ENCODE results near the gene TSPAN31.

TSPAN31 gene

DNA sequence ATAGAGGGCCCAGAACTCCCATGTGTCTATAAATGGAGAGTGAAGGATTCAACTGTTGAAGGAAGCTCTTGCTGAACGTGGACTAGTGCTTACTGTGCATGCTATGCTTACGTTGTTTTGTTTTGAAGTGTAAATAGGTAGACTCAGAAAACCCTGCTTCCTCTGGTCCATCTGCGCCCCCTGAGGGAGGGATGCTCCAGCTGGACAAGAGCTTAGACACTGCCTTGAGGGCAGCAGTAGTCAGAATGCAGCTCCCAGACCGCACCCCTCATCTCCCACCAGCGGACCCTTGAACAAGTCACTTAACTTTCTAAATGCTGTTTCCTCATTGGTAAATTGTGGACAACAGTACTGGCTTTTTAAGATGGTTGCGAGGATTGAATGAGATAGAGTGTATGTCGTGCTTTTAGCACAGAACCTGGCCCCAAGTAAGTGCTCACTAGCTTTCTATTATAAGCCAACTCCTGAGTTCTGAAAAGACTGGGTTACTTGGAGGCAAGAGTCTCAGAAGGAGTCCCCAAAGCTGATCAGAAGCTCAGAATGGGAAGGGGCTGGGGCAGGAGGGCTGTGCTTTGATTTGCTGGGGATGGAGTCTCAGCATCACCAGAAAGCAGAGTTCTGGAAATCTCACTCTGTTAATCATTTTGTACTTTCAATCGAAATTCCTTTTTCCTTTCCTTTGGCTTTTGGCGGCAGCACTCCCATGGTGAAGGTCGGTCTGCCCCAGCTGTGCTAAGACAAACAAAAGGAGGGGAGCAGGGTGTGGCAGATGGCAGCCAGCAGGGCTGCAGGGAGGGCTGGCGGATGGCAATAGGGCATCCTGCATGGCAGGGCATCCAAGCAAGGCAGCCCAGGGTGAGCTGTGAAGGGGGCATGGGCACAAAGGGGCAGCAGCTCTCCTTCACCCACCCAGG, 21.9 kb upstream of the TSPAN31 start:
- DNase-seq, result no peak

DNA sequence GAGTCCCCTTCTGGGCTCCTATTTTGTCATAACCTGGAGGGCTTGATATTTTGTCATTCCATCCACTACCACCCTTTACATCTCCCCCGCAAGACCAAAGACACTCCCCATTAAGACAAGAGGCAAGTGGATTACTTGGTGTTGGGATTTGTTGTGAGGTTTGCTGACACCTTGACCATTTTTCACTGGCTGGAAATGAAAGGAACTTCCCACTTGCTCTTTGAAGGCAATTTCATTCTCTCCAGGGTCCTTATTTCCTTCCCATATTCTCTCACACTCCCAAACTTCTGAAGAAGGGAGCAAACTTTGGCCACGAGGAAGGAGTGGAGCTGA, 21.2 kb upstream of the TSPAN31 start:
- no peak for DNase-seq

DNA sequence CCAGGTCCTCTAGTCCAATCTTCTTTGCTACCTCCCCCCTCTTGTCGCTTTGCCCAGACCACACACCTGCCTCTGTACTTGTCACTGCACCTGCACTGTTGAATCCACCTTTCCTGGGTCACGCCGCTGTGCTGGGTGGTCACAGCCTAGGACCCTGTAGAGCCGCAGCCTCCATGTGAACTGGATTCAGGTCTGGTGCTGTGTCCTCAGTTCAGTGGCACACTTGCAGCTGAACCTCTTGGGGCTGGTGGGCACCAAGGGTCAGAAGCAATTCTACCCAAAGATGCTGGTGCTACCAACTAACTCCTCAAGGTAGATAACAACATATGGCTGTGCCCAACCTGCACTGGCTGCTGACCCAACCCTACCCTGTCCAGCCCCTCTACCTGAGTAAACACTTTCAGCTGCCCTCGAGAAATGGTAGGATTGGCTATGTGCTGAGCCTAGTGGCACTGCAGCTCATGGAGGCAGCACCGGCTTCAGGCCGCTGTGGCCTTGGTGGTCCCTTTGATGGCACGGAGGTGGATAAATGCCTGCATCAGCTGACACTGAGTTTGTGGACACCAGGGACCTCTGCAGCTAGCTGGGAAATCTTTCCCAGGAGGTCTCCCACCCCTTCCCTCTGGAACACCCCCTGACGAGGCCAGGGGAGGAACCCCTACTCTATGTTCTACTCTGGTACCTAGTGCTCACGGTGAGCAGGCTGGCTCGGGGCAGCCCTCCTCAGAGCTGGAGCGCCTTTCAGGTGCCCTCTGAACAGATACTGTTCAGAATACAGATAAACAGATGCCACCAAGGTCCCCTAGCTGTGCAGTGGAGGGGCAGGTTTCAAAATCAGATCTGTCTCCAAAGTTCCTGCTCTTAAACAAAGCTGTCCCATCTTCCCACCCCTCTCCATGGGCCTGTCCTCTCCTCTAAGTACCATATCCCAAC, 20.6 kb upstream of the TSPAN31 start:
- DNase-seq, result no peak

DNA sequence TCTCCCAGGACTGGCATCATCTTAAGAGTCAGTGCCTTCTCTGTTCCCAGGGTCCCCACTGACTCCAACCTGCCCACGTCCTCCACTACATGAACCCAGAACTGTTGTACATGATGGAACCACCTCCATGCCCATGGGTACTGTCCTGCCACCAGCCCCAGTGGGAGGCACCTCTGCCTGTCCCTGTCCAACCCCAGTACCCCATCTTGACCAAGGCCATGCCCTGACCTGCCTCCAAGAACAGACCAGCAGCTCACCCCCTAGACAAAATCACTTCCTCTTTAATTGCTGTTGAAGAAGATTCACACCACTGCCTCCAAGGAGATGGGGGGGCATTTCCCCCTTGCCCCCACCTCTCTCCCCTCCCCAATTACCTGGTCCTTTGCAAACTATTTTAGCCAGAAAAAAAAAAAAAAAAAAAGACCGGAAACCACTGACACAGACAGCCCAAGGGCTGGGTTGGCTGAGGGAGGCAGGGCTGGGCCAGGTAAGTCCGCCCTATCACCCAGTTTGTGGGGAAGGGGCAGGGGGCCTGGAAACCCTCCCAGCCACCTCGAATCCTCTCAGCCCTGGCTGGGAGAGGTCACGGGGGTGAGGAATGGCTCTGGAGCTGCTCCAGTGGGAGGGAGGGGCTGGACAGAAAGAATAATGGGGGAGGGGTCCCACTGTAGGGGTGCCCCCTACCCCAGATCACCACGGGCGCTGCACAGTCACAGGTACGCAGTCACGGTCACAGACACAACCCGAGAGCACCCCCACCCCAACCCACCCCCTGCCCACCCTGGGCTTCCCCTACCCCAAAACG, 19.7 kb upstream of the TSPAN31 start:
- DNase-seq, result no peak

DNA sequence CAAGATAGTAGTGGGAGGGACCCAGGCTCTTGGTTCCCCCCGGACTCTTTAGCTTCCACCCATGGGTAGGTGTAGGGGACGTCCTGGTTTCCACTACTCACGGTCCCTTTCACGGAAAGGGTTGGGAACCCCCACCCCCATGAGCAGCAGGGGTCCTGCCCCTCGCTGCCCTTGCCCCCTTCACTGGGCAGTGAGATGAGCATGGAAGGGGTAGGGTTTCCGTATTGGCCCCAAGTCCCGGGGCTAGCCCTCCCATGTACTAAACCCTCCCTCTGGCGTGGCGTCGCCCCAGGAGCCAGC, 19.0 kb upstream of the TSPAN31 start:
- DNase-seq, result no peak

DNA sequence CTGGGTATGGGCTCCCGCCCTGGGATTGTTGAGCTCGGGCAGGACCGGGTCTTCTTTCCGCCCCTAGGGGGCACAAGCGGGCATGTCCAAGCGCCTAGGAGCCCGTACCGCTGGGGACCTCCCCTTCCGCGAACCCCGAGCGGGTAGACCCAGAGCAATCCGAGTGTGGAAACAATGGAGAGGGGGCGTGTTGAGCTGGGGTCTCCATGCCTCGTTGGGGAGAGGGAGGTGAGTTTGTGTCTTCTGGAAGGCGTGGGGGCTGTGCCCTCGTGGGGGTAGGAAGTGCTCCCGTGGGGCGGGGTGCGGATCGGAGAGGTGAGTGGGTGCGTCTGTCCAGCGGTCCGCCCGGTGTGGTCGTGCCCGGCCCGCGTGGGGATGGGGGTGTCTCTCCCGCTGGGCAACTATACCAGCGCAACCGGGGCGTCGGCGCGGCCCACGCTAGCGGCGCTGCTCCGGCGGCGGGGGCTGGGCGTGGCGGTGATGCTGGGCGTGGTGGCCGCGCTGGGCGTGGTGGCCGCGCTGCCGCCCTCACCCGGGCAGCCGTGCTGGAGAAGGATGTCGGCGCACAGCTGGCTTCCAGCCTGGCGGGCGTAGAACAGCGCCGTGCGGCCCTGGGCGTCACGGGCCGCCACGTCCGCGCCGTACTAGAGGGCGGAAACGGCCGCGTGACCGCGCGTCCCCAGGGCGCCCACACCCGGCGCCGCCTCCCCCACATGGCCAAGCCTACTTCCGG, 18.5 kb upstream of the TSPAN31 start:
- DNase-seq, result no peak

DNA sequence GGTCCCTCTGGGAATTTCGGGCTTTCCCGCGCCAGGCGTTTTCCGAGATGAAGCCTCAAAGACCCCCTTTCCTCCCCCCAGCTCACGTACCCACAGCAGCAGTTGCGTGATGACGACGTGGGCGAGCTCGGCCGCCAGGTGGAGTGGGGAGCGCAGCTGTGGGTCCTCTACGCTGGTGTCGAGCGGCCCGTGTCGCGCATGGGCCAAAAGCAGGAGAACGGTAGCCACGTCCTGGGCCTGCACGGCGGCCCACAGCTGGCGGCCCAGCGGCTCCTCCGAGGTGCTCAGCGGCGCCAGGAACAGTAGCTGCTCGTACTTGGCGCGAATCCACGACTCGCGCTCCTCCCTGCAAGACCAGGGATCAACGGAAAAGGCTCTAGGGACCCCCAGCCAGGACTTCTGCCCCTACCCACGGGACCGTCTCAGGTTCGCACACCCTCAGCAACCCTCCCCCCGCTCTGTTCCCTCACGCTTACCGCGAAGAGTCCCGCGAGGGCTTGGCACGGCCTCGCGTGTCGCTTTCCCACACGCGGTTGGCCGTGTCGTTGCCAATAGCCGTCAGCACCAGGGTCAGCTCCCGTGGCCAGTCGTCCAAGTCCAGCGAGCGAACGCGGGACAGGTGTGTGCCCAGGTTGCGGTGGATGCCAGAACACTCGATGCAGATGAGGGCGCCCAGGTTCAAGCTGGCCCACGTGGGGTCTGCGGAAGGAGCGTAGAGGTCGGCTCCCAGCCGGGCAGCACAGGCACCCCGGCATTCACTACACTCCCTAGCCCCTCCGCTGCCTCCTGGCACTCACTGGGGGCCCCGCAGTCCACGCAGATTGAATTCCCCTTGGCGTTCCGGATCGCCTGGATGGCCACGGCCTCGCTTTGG, 17.7 kb upstream of the TSPAN31 start:
- no peak for DNase-seq

DNA sequence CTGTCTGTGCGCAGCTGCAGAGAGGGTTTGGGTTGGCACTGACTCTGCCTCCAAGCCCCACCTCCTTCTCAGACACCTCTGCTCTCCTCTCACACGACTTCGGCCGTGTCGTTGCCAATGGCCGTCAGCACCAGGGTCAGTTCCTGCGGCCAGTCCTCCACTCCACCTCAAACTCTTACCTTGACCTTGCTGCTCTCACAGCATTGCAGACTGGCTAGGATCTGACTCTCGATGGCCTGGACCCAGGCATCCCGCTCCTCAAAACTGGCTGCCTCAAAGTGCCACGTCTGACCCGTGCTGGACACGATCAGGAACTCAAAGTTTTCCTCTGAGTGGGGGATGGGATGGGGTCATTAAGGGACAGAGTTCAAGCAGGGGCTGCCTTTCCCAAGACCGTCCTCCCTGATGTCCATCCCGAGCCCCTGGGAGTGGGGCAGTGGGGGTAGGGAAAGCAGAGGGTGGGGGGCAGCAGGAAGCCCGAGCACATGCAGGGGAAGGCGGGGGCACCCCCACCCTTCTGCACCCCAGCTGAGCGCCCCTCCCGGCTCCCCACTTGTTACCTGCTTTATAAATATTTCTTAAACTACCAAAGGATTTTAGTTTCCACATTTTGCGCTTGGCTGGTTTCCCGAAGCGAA, 17.0 kb upstream of the TSPAN31 start:
- DNase-seq, result no peak

DNA sequence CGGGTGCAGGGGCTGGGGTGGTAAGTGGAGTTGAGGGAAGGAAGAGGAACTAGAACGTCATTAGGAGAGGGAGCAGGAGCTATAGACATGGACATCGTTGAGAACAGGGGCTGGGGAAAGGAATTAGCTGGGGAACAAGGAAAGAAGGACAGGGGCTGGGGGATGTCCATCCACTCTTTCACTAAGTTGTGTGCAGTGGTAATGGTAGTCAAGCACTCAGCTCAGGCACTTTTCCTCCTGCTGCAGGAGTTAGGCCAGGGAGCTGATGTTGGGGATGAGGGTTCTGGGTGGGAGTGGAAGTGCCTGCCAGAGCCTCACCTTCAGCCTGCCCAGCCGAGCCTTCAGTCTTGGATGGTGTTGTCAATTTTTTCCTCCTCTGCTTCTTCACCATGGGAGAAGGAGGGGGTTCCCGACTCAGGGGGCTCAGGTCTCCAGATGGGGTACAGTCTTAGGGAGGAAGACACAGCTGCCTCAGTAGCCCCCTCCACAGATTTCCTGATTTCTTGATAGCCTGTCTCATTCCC, 15.5 kb upstream of the TSPAN31 start:
- no peak for DNase-seq

DNA sequence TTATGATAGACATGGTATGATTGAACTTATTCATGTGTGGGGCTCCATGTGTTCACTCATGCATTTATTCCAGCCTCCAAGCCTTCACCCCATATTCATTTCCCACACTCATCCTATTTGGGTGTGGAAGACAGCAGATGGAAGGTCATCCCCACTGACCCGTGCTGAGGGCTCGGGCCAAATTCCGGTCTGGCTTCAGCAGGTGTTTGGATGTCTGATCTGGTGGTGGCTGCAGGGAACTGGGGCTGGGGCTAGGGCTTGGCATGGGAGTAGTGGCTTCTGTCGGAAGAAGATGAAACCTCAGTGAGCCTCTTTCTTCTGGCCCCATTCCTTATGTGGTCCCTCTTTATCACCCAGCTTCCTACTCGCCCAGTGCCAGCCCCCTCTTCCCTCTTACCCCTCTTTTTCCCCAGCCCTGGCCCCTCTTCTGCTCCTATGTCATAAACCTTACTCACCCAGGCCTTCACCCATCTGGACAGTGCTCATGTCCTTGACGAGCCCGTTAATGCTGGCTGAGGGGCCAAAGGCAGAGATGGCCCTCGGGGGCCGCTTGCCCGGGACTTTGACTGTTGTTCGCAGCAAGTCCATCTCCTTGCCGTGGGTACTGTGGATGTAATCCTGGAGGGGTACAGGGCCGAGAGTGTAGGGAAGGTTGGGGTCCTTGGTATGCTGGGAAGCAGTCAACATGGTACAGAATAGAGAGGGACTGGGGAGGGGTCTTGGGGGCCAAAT, 14.3 kb upstream of the TSPAN31 start:
- no peak for DNase-seq

DNA sequence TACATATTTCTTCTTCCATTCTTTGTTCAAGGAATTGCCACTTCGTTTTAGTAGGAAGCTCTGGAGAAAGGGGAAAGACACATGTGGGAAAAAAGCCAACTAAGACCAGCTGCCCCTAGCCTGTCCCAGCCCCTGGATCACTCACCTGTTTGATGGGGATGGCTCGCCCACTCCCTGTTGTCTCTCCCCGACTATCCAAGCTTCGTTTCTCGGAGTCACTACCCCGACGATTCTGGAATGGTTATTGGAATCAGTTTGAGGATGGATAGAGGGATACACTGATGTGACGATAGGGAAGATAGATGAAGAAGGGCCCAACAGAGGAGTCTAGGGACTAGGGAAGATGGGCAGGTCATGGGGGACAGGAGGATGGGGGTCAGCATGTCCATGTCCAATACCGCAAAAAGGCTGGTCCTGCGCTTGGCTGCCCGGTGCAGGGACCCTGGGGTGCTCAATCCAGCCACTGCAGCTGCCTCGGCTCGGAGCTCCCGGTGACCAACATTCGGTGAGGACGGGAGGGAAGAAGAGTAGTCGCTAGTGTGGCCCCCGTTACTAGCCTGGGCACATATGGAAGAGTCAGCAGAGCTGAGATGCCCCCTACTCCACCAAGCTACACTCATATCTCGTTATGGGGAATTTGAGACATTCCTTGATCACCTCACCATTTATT, 13.3 kb upstream of the TSPAN31 start:
- DNase-seq, result no peak

DNA sequence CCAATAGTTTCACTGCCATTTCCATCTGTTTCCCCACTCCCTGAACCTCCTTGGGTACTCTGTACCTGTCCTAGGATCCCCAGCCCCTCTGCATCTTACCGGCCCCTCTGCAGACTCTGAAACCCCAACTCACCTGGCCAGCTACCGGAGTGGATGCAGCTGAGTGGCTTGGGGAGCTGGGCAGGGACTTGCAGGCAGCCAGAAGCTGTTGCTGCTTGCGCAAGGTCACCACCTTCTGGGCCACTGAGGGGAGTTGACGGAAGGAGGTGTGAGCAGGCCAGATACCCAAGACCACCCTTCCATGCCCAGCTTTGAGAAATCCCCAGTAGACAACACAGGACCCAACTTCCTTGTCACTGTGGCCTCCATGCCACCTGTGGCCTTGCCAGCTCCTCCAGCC, 12.6 kb upstream of the TSPAN31 start:
- DNase-seq, result no peak

DNA sequence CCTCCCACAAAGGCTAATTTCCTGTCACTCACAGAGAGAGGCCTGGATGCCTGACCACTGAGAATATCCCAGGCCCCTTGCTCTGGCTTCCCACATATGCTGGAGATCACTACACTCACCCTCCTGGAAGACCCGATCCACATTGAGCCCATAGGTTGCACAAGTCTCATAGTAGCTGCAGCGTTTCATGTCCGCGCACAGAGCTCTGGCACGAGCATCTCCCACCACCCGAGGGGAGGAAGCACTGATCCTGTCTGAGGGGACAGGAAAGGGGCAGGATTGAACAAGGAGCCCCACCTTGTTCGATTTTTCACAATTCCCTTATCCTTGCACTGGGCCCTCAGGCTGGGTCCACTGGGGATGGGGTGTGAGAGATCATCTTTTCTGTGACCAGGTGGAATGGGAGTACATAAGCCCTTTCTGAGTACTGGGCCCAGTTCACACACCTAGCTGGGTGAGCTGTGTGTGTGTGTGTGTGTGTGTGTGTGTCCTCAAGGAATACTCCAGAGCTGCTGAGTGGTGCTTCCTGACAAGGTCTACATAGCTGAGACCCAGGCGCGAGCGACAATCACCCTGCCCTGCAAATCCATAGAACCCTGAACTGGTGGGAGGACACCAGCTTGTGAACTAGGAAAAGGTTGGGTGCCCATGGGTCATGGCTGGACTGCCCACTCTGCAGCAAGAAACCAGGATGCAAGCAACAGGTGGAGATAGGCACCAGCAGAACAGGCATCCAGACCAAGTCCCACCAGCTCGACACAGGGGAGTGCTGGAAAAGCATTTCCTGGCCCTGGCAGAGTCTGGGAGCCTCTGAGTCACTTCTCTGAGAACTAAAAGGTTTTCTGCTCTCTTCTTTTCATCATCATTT, 11.9 kb upstream of the TSPAN31 start:
- peak; percentile 9 for DNase-seq

DNA sequence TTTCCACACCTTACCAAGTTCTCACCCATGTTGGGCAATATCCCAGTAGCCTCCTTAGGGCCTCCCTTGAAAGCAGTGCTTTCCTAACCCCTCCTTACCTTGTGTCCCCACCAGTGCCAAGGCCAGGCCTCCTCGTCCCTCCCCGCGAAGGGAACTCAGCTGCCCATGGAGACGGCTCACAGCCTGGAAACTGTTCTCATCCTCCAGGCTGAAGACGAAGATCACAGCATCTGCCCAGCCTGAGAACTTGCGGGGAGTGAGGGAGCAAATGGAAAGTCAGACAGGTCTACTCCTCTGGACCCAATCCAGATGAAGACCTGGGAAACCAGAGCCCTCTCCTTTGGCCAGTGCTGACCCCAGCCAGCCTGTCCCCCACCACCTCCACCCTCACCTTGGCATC, 10.9 kb upstream of the TSPAN31 start:
- DNase-seq, result no peak

DNA sequence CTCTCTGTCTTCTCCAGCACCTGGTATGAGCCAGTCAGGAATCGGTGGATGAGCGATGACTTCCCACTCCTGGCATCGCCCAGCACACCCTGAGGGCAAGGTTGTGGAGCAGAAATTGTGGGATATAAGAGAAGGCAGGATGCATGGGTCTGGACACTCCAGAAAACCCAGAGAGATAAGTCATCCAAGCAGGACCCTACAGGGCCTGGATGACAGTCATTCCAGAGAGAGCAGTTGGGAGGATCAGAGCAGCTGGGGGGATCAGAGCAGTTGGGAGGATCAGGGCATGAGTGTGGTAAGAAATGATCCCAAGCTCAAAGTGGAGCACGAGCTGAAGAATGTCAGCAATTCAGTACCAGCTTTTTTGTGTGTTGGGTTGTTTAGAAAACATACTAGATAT, 10.2 kb upstream of the TSPAN31 start:
- no peak for DNase-seq

DNA sequence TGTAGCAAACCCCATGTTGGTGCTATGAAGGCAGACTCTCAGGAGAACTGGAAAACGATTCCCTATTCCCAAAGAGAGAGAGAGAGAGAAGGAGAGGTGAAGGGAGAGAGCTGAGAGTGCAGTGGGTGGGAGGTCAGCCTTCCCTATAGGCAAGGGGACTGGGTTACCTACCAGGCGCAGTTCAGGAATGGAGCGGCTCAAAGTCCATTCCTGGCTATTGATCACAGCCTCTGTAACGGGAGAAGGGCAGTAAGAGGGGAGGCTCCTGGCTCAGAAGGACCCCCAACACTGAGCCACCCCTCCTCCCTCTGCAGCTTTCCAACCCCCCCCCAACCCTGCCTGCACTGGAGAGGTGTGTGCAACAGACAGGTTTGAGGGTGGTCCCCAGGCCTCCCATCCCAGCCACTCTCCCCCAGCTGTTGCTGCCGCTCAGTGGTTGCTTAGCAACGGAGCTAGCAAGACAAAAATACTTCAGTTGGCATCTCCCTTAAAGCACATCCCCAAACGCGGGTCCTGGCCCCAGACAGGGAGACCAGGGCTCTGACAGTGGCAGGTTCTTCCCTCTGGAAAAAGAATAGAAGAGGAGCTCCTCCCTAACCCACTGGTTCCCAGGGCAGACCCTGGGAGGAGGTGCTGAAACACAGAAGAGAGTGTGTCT, 9.5 kb upstream of the TSPAN31 start:
- no peak for DNase-seq

DNA sequence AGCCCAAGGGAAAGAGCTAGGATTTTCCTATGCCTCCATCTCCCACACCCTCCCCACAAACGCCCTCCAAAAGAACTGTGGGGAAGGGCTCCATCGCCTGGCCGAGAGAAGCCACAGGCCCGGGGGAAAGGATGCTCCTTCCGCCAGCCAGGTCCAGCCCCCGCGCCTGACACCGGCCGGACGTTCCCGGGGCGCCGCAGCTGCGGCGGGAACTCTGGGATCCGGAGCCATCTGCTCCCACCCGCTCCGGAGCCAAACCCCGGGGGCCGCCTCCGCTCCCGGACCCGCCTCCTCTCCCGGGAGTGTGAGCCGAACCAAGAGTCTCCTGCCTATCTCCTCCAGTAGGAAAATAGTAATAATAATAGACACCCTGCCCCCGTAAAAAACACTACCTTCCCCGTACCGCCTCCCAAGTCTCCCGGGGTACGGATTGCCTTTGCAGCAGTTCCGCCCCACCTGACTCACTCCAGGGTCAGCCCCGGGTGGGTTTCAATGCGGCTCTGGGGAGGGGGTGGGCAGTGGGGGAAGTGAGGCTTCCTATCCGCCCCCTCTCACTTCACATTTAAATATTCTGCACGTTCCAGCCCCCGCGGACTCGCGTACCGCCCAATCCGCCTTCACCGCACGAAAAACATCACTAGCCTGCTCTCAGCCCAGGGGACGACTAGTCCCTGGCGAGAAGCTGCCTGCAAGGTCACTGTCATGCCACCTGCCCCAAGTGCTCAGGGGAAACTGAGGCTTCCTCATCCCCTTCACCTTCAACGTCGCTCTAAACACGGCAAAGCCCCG, 8.7 kb upstream of the TSPAN31 start:
- no peak for DNase-seq
